Trophoblast cell (in vitro differentiated cells and primary cell): Measurements from ENCODE around the gene EGFR.
A peak's percentile ranks its signal among the peaks of the same experiment; 100 is the strongest.

Source experiments
- DNase-seq, 2 donors: peaks; one replicate each; pipeline ENCODE4 v3.0.0-alpha.2; 2016
- H2AFZ ChIP-seq: 2 replicates; pipeline ENCODE4 v1.6.1; 2013; ENCODE audit warnings: low read length, moderate library complexity, mild to moderate bottlenecking; ENCODE audit not compliant: insufficient read depth, poor library complexity
- H2AK5ac ChIP-seq: 2 replicates; pipeline ENCODE4 v1.6.1; 2013; ENCODE audit warnings: mild to moderate bottlenecking, low read length
- H2BK120ac ChIP-seq: 2 replicates; pipeline ENCODE4 v1.6.1; 2013; ENCODE audit warnings: low read length, mild to moderate bottlenecking, moderate library complexity; ENCODE audit not compliant: insufficient read depth, poor library complexity
- H2BK12ac ChIP-seq: 2 replicates; pipeline ENCODE4 v1.6.1; 2013; ENCODE audit warnings: mild to moderate bottlenecking, low read length, moderate library complexity
- H2BK5ac ChIP-seq: 2 replicates; pipeline ENCODE4 v1.6.1; 2013; ENCODE audit warnings: low read length, low read depth, moderate library complexity, mild to moderate bottlenecking; ENCODE audit not compliant: poor library complexity
- H3K14ac ChIP-seq: 2 replicates; pipeline ENCODE4 v1.6.1; 2013; ENCODE audit warnings: mild to moderate bottlenecking, low read length
- H3K18ac ChIP-seq: 2 replicates; pipeline ENCODE4 v1.6.1; 2013; ENCODE audit warnings: mild to moderate bottlenecking, low read length
- H3K23ac ChIP-seq: 2 replicates; pipeline ENCODE4 v1.6.1; 2013; ENCODE audit warnings: low read length
- H3K27ac ChIP-seq: 2 replicates; pipeline ENCODE4 v1.5.1; 2013; ENCODE audit warnings: low read depth, mild to moderate bottlenecking, inconsistent platforms, low read length, moderate library complexity
- H3K27me3 ChIP-seq: 2 replicates; pipeline ENCODE4 v1.6.1; 2013; ENCODE audit warnings: inconsistent platforms, mild to moderate bottlenecking, low read length, moderate library complexity; ENCODE audit not compliant: insufficient read depth
- H3K36me3 ChIP-seq, 2 experiments: 1 replicate in 1 of 2; 2 replicates in 1 of 2; pipeline ENCODE4 v1.6.1; 2013; ENCODE audit warnings: low read length in 2 of 2, mild to moderate bottlenecking in 2 of 2, moderate library complexity in 1 of 2; ENCODE audit not compliant: insufficient read depth in 2 of 2, control insufficient read depth in 1 of 2
- H3K4ac ChIP-seq: 2 replicates; pipeline ENCODE4 v1.6.1; 2013; ENCODE audit warnings: low read depth, mild to moderate bottlenecking, low read length, moderate library complexity
- H3K4me1 ChIP-seq, 2 experiments: 1 replicate in 1 of 2; 2 replicates in 1 of 2; pipeline ENCODE4 v1.6.1; 2013; ENCODE audit warnings: low read length in 2 of 2, mild to moderate bottlenecking in 2 of 2, moderate library complexity in 1 of 2; ENCODE audit not compliant: insufficient read depth in 2 of 2, control insufficient read depth in 1 of 2
- H3K4me2 ChIP-seq: 2 replicates; pipeline ENCODE4 v1.6.1; 2013; ENCODE audit warnings: inconsistent platforms, mild to moderate bottlenecking, low read length, moderate library complexity
- H3K4me3 ChIP-seq: 2 replicates; pipeline ENCODE4 v1.5.1; 2013; ENCODE audit warnings: mild to moderate bottlenecking, low read depth, low read length, inconsistent platforms
- H3K79me1 ChIP-seq: one replicate; pipeline ENCODE4 v1.6.1; 2013; ENCODE audit warnings: low read length
- H3K79me2 ChIP-seq: 2 replicates; pipeline ENCODE4 v1.6.1; 2013; ENCODE audit warnings: low read length, mild to moderate bottlenecking; ENCODE audit not compliant: control insufficient read depth, insufficient read depth, poor library complexity
- H3K9ac ChIP-seq: 2 replicates; pipeline ENCODE4 v1.6.1; 2013; ENCODE audit warnings: mild to moderate bottlenecking, low read length
- H3K9me3 ChIP-seq: 2 replicates; pipeline ENCODE4 v1.6.1; 2013; ENCODE audit warnings: low read depth, mild to moderate bottlenecking, control low read depth, inconsistent platforms, low read length; ENCODE audit not compliant: insufficient read depth
- H4K12ac ChIP-seq: 2 replicates; pipeline ENCODE4 v1.6.1; 2013; ENCODE audit warnings: low read depth, mild to moderate bottlenecking, low read length, moderate library complexity
- H4K8ac ChIP-seq: 2 replicates; pipeline ENCODE4 v1.6.1; 2013; ENCODE audit warnings: low read depth, mild to moderate bottlenecking, low read length, moderate library complexity
- H4K91ac ChIP-seq: one replicate; pipeline ENCODE4 v1.6.1; 2013; ENCODE audit warnings: low read depth, mild to moderate bottlenecking, low read length, moderate library complexity
- WGBS: extraction: QIAGEN DNeasy Blood & Tissue Kit; methylation state at CpG from one replicate; pipeline ENCODE4 v1.1.7; 2013; ENCODE audit warnings: missing lambda C conversion rate; ENCODE audit not compliant: insufficient read length, insufficient coverage; ENCODE audit errors: extremely low coverage; 5-methylcytosine and 5-hydroxymethylcytosine counted together

Gene EGFR

DNA sequence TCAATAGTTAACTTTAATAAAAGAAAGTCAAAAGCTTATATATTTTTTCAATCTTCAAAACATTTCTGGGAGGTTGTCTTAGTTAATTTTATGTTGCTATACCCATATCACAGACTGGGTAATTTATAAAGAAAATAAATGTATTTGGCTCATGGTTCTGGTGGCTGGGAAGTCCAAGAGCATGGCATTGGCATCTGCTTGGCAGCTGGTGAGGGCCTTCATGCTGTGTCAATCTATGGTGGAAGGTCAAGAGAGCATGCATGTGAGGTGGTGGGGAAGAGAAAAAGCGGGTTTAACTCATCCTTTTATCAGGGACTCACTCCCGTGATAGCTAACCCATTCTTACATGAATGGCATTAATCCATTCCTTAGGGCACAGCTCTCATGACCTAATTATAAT is 119.8 kb downstream of the EGFR start:
- Histone ChIP-seq H4K12ac (no peak overlapping the region), H3K4me2 (no peak overlapping the region), H4K8ac (no peak overlapping the region), H3K27me3 (no peaks in the 10 kb centered on the region), H3K27ac (no peak overlapping the region), H3K79me2 (no peaks in the 10 kb centered on the region), H2BK12ac (no peak overlapping the region), H3K14ac (no peak overlapping the region), H3K9ac (no peak overlapping the region), H3K79me1 (peaks cover 5% of the 10 kb centered on the region), H3K4me3 (no peak overlapping the region), H2AK5ac (no peak overlapping the region), H4K91ac (no peak overlapping the region), H2BK120ac (no peak overlapping the region), H3K23ac (no peak overlapping the region), H3K18ac (no peak overlapping the region), H2BK5ac (no peak overlapping the region), H3K4ac (no peak overlapping the region), H3K4me1 (peaks cover 4 to 5% of the 10 kb centered on the region in 2 experiments), H3K9me3 (no peaks in the 10 kb centered on the region), H2AFZ (no peak overlapping the region), H3K36me3 (peaks cover 0 to 2% of the 10 kb centered on the region in 2 experiments)
- no peak for DNase-seq
- WGBS: no CpG with 5 or more reads among the region's 2 CpGs

DNA sequence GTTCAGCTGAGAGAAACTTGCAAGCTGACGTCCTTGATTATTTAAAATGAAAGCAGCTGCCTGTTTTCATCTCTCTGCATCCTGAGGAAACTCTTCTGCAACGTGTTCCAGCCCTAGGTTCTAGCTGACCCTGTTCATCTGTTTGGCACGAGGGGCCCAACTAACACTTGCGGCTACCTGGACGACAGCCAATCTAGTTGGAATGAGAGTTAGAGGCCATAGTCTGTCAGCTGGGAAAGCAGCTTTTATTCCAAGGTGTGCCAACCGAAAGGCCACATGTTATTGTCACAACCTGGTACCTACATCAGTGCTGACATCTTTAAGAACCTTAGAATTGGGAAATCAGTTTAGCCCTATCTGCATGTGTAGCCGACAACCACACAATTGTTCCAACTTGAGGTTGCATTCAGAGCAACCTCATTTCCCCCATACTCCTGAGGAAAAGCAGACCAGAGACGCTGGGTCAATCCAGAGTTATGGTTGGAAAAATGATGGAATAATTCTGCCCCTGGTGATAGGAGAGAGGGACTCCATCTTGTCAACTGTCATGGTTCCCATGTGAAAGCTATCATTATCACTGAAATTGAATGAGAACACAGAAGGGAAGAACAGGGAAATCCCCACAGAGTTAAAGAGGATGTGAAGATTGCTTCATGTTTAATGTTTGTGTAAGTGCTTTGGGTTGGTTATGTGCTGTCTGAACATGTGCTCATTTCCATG is 121.6 kb downstream of the EGFR start:
- no CpG with 5 or more reads among the region's 8 CpGs for WGBS

DNA sequence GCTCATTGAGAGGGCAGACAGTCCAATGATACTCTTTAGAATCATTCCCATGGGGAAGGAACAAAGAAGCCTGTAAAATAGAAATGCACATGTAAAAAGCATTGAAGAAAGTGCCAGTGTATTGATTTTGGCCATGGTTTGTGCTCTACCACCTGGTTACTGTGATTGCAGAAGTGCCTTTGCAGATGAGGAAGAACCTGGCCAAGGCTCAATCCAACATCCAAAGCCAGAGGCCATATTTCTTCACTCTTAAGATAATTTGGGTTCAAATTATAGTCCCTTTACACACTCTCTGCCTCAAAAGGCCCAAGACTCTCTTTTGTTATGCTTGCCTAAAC is 122.1 kb downstream of the EGFR start:
- Histone ChIP-seq H3K9me3 (no peaks in the 10 kb centered on the region), H3K9ac (no peak overlapping the region), H4K91ac (no peak overlapping the region), H3K23ac (no peak overlapping the region), H3K18ac (no peak overlapping the region), H3K27me3 (no peaks in the 10 kb centered on the region), H4K12ac (no peak overlapping the region), H2AK5ac (no peak overlapping the region), H3K4me3 (no peak overlapping the region), H2AFZ (no peak overlapping the region), H2BK5ac (no peak overlapping the region), H2BK12ac (no peak overlapping the region), H3K4ac (no peak overlapping the region), H3K27ac (no peak overlapping the region), H3K4me1 (peaks cover 0 to 2% of the 10 kb centered on the region in 2 experiments), H3K79me1 (no peaks in the 10 kb centered on the region), H3K79me2 (no peaks in the 10 kb centered on the region), H3K36me3 (peaks cover 6 to 7% of the 10 kb centered on the region in 2 experiments), H4K8ac (no peak overlapping the region), H3K14ac (no peak overlapping the region), H3K4me2 (no peak overlapping the region), H2BK120ac (no peak overlapping the region)
- no peak for DNase-seq

More for the DNA sequence above, 121.6 kb downstream of the EGFR start:
- Histone ChIP-seq H3K4ac (no peak overlapping the region), H3K27me3 (no peaks in the 10 kb centered on the region), H3K9me3 (no peaks in the 10 kb centered on the region), H3K27ac (no peak overlapping the region), H2BK12ac (no peak overlapping the region), H3K18ac (no peak overlapping the region), H3K4me2 (no peak overlapping the region), H4K8ac (no peak overlapping the region), H2AFZ (no peak overlapping the region), H3K4me1 (peaks cover 0 to 2% of the 10 kb centered on the region in 2 experiments), H4K12ac (no peak overlapping the region), H2BK5ac (no peak overlapping the region), H3K79me2 (no peaks in the 10 kb centered on the region), H3K14ac (no peak overlapping the region), H3K23ac (no peak overlapping the region), H4K91ac (no peak overlapping the region), H2BK120ac (no peak overlapping the region), H3K79me1 (no peaks in the 10 kb centered on the region), H3K4me3 (no peak overlapping the region), H3K36me3 (peaks cover 6 to 7% of the 10 kb centered on the region in 2 experiments), H3K9ac (no peak overlapping the region), H2AK5ac (no peak overlapping the region)
- DNase-seq: no peak

DNA sequence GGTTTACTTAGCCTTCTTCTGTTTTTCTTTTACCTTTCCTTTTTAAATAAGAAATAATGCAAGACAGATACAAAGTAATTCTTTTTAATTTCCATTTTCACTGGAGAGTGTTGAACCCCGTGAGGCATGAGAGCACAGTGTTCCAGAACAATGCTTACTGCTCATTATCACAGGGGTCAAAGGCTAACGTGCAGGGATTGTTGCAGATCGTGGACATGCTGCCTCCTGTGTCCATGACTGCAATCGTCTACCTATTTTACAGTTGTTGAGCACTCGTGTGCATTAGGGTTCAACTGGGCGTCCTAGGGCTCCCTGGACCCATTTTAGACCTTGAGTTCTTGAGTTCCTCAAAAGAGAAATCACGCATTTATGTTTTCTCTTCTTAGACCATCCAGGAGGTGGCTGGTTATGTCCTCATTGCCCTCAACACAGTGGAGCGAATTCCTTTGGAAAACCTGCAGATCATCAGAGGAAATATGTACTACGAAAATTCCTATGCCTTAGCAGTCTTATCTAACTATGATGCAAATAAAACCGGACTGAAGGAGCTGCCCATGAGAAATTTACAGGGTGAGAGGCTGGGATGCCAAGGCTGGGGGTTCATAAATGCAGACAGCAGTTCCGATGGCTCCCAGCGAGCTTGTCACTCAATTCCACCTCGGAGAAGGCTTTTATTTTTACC is 124.2 kb downstream of the EGFR start:
- Histone ChIP-seq H4K8ac (no peak overlapping the region), H2BK5ac (no peak overlapping the region), H2BK12ac (no peak overlapping the region), H2BK120ac (no peak overlapping the region), H3K79me1 (no peaks in the 10 kb centered on the region), H3K4me1 (peaks cover 0 to 2% of the 10 kb centered on the region in 2 experiments), H4K91ac (no peak overlapping the region), H3K79me2 (no peaks in the 10 kb centered on the region), H3K27me3 (no peaks in the 10 kb centered on the region), H3K9ac (no peak overlapping the region), H3K4me2 (no peak overlapping the region), H3K4me3 (no peak overlapping the region), H3K18ac (no peak overlapping the region), H3K9me3 (no peaks in the 10 kb centered on the region), H3K23ac (no peak overlapping the region), H4K12ac (no peak overlapping the region), H3K14ac (no peak overlapping the region), H3K4ac (no peak overlapping the region), H2AK5ac (no peak overlapping the region), H3K36me3 (peaks cover 14 to 19% of the 10 kb centered on the region in 2 experiments), H3K27ac (no peak overlapping the region), H2AFZ (no peak overlapping the region)
- peak in 1 of 2 donors; percentile 63 for DNase-seq
- no CpG with 5 or more reads among the region's 13 CpGs for WGBS
